HL-60 (cell line): ENCODE results near the gene OR6Q1.

Experiments used
- GABPA ChIP-seq: IDR thresholded peaks from 2 replicates; pipeline ENCODE4 v1.6.1; 2012; ENCODE audit warnings: low read depth
- POLR2AphosphoS5 ChIP-seq: IDR thresholded peaks from 2 replicates; pipeline ENCODE4 v1.6.1; 2012; ENCODE audit warnings: low read depth
- SPI1 ChIP-seq: IDR thresholded peaks from 2 replicates; pipeline ENCODE4 v1.6.1; 2012; ENCODE audit warnings: low read depth, mild to moderate bottlenecking, borderline replicate concordance
- TF ChIP-seq, protein P1 (sequence below): IDR thresholded peaks from 2 replicates; pipeline ENCODE4 v1.6.1; 2012; ENCODE audit warnings: low read depth; ENCODE audit not compliant: insufficient replicate concordance
- TF ChIP-seq, protein P2 (sequence below): IDR thresholded peaks from one replicate; pipeline ENCODE4 v1.5.1; 2011; ENCODE audit warnings: low read length, control low read depth, inconsistent platforms; ENCODE audit not compliant: insufficient read depth

DNA sequence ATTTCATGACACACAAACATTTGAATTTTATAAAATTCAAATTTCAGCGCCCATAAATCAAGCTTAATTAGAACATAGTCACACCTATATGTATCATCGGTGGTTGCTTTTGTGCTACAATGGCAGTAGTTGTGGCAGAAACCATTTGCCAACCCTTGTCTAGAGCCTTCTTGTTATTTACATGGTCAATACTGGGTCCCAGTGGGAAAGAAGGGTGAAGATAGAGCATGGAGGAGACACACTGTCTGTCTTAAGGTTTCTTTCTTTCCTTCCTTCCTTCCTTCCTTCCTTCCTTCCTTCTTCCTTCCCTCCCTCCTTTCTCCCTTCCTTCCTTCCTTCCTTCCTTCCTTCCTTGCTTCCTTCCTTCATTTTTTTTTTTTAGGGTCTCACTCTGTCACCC, 3.7 kb downstream of the OR6Q1 start:
- TF ChIP-seq, protein P1, sequence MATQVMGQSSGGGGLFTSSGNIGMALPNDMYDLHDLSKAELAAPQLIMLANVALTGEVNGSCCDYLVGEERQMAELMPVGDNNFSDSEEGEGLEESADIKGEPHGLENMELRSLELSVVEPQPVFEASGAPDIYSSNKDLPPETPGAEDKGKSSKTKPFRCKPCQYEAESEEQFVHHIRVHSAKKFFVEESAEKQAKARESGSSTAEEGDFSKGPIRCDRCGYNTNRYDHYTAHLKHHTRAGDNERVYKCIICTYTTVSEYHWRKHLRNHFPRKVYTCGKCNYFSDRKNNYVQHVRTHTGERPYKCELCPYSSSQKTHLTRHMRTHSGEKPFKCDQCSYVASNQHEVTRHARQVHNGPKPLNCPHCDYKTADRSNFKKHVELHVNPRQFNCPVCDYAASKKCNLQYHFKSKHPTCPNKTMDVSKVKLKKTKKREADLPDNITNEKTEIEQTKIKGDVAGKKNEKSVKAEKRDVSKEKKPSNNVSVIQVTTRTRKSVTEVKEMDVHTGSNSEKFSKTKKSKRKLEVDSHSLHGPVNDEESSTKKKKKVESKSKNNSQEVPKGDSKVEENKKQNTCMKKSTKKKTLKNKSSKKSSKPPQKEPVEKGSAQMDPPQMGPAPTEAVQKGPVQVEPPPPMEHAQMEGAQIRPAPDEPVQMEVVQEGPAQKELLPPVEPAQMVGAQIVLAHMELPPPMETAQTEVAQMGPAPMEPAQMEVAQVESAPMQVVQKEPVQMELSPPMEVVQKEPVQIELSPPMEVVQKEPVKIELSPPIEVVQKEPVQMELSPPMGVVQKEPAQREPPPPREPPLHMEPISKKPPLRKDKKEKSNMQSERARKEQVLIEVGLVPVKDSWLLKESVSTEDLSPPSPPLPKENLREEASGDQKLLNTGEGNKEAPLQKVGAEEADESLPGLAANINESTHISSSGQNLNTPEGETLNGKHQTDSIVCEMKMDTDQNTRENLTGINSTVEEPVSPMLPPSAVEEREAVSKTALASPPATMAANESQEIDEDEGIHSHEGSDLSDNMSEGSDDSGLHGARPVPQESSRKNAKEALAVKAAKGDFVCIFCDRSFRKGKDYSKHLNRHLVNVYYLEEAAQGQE: no peak
- TF ChIP-seq POLR2AphosphoS5 (no peak), SPI1 (no peak), GABPA (no peak)
- TF ChIP-seq, protein P2, sequence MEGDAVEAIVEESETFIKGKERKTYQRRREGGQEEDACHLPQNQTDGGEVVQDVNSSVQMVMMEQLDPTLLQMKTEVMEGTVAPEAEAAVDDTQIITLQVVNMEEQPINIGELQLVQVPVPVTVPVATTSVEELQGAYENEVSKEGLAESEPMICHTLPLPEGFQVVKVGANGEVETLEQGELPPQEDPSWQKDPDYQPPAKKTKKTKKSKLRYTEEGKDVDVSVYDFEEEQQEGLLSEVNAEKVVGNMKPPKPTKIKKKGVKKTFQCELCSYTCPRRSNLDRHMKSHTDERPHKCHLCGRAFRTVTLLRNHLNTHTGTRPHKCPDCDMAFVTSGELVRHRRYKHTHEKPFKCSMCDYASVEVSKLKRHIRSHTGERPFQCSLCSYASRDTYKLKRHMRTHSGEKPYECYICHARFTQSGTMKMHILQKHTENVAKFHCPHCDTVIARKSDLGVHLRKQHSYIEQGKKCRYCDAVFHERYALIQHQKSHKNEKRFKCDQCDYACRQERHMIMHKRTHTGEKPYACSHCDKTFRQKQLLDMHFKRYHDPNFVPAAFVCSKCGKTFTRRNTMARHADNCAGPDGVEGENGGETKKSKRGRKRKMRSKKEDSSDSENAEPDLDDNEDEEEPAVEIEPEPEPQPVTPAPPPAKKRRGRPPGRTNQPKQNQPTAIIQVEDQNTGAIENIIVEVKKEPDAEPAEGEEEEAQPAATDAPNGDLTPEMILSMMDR: no peak
